K562 (cell line): ENCODE results near the gene PPA1. TPM values are rescaled to one million over a fixed set of nuclear protein-coding genes. Genes with fewer than 3 reads are reported as not detected.

Source experiments
- ATAC-seq: fragments of 200-7000 bp; cut with Tn5 transposase; 3 replicates; pipeline ENCODE4 v1.9.1; 2020; ENCODE audit warnings: moderate library complexity
- BruUV-seq: library from RNA; stranded (reverse); fragments of 400-500 nt; replicated peaks from 2 replicates; lab custom pipeline; 2021; lab: Mats Ljungman, UMichigan
- CTCF ChIA-PET: fragments of 300-600 bp; formaldehyde crosslinking; extraction: SDS; loops from one replicate; lab custom pipeline; 2021; ENCODE audit warnings: low intra/inter-chr PET ratio; lab: Yijun Ruan, JAX
- POLR2A ChIA-PET: fragments of 300-600, 350-650 bp; sonication (Branson Sonifier 250); formaldehyde crosslinking; extraction: SDS; loops from one replicate; lab custom pipeline; 2021; ENCODE audit warnings: antibody characterized with exemption, inconsistent platforms; lab: Yijun Ruan, JAX
- DNase-seq, 4 experiments: peaks; one replicate each; pipeline versions ENCODE4 v3.0.0 to v3.0.0-alpha.2; 2011 to 2018; ENCODE audit warnings: low spot score in 3 of 4, mixed read lengths in 3 of 4; ENCODE audit errors: extremely low read depth in 1 of 4
- FAIRE-seq: peaks from 2 replicates; lab custom pipeline; 2011; peaks lifted over from hg19 to GRCh38; lab: Jason Lieb, UNC
- H2AFZ ChIP-seq: 2 replicates; pipeline ENCODE4 v1.6.0; 2011; ENCODE audit warnings: low read depth, low read length, control low read depth, inconsistent platforms
- H3K27ac ChIP-seq: fragments of 200-600 bp; 3 replicates; pipeline ENCODE4 v1.8.0; 2011; ENCODE audit warnings: low read depth, mild to moderate bottlenecking, control low read depth, inconsistent platforms, low read length, moderate library complexity, mixed read lengths; ENCODE audit errors: extremely low read depth
- H3K27me3 ChIP-seq, 2 experiments: fragments of 300-600 bp in 1 of 2; 2 replicates in 1 of 2; 3 replicates in 1 of 2; pipeline versions ENCODE4 v1.6.0 to v1.8.0; 2011; ENCODE audit warnings: inconsistent platforms in 2 of 2, low read length in 2 of 2, mild to moderate bottlenecking in 1 of 2, mixed read lengths in 1 of 2, moderate library complexity in 1 of 2; ENCODE audit not compliant: control insufficient read depth in 2 of 2, insufficient read depth in 2 of 2
- H3K36me3 ChIP-seq: fragments of 300-600 bp; 3 replicates; pipeline ENCODE4 v1.8.0; 2011; ENCODE audit warnings: mild to moderate bottlenecking, low read length, inconsistent platforms; ENCODE audit not compliant: control insufficient read depth, insufficient read depth
- H3K4me1 ChIP-seq, 2 experiments: fragments of 200-600 bp in 1 of 2; replicated peaks in 1 of 2; 2 replicates in 1 of 2; 3 replicates in 1 of 2; pipeline versions ENCODE4 v1.5.1 to v1.8.0; 2011; ENCODE audit warnings: inconsistent platforms in 2 of 2, low read length in 2 of 2, mild to moderate bottlenecking in 1 of 2, mixed read lengths in 1 of 2, moderate library complexity in 1 of 2; ENCODE audit not compliant: control insufficient read depth in 2 of 2, insufficient read depth in 2 of 2
- H3K4me2 ChIP-seq: 2 replicates; pipeline ENCODE4 v1.6.1; 2011; ENCODE audit warnings: low read length, control low read depth, inconsistent platforms, mixed read lengths; ENCODE audit not compliant: insufficient read depth
- H3K4me3 ChIP-seq: fragments of 200-600 bp; sonication (generic), shearing (Covaris generic); 2 replicates; pipeline ENCODE4 v1.5.1; 2016; ENCODE audit warnings: control low read depth, inconsistent platforms
- H3K79me2 ChIP-seq: fragments of 200-600 bp; 3 replicates; pipeline ENCODE4 v1.8.0; 2011; ENCODE audit warnings: low read length, inconsistent platforms; ENCODE audit not compliant: control insufficient read depth, insufficient read depth
- H3K9ac ChIP-seq, 2 experiments: 2 replicates each; pipeline versions ENCODE4 v1.6.0 to v1.6.1; 2011; ENCODE audit warnings: low read depth in 2 of 2, low read length in 2 of 2, control low read depth in 1 of 2, inconsistent platforms in 1 of 2, mild to moderate bottlenecking in 1 of 2, mixed read lengths in 1 of 2; ENCODE audit not compliant: insufficient read depth in 1 of 2
- H3K9me1 ChIP-seq: one replicate; pipeline ENCODE4 v1.6.0; 2011; ENCODE audit warnings: inconsistent platforms, mild to moderate bottlenecking, low read length, moderate library complexity; ENCODE audit not compliant: control insufficient read depth, insufficient read depth
- H3K9me3 ChIP-seq: replicated peaks from 2 replicates; pipeline ENCODE4 v1.5.1; 2011; ENCODE audit warnings: low read depth, low read length, inconsistent platforms; ENCODE audit not compliant: control insufficient read depth, insufficient read depth
- H4K20me1 ChIP-seq: replicated peaks from 2 replicates; pipeline ENCODE4 v1.6.1; 2011; ENCODE audit warnings: low read length, inconsistent platforms, mixed read lengths; ENCODE audit not compliant: control insufficient read depth, insufficient read depth
- CBFA2T2 ChIP-seq: fragments of 450-650 bp; conservative IDR thresholded peaks from 2 replicates; pipeline ENCODE4 v1.6.1; 2017; ENCODE audit warnings: mild to moderate bottlenecking
- HMG20B ChIP-seq: fragments of 250-450 bp; sonication (Bioruptor Pico); IDR thresholded peaks from 2 replicates; pipeline ENCODE4 v1.5.0; 2021; ENCODE audit warnings: mild to moderate bottlenecking
- HNRNPK ChIP-seq: fragments of 200-400 bp; formaldehyde crosslinking; IDR thresholded peaks from one replicate; pipeline ENCODE4 v1.6.1; 2018; ENCODE audit warnings: mild to moderate bottlenecking, low read depth, low read length; ENCODE audit not compliant: poor library complexity, severe bottlenecking
- JUND ChIP-seq, 2 experiments: IDR thresholded peaks; 2 replicates in 1 of 2; 3 replicates in 1 of 2; pipeline ENCODE4 v1.6.1; 2011; ENCODE audit warnings: borderline replicate concordance in 2 of 2, low read depth in 2 of 2, low read length in 2 of 2, improper control_type of control experiment in 1 of 2, missing biosample characterization in 1 of 2, missing genetic modification characterization in 1 of 2, missing genetic modification reagents in 1 of 2
- MAFG ChIP-seq: fragments of 450-650 bp; conservative IDR thresholded peaks from 2 replicates; pipeline ENCODE4 v1.6.1; 2016; ENCODE audit warnings: missing genetic modification characterization, missing compliant biosample characterization
- MAFK ChIP-seq: IDR thresholded peaks from 2 replicates; pipeline ENCODE4 v1.6.1; 2011; ENCODE audit warnings: low read length, improper control_type of control experiment
- PCBP1 ChIP-seq: fragments of 200-400 bp; formaldehyde crosslinking; IDR thresholded peaks from 2 replicates; pipeline ENCODE4 v1.6.1; 2018; ENCODE audit warnings: mild to moderate bottlenecking, low read depth, low read length; ENCODE audit not compliant: poor library complexity, severe bottlenecking
- ZNF316 ChIP-seq: fragments of 450-650 bp; IDR thresholded peaks from 2 replicates; pipeline ENCODE4 v1.6.1; 2016
- WGBS: fragments of 100-300 bp; shearing (Covaris generic); methylation state at CpG from one replicate; pipeline ENCODE4 v1.1.6; 2016; ENCODE audit warnings: low coverage, mixed read lengths; ENCODE audit not compliant: insufficient coverage; ENCODE audit errors: missing lambda C conversion rate; 5-methylcytosine and 5-hydroxymethylcytosine counted together
- in situ Hi-C: fragments of 300-500 bp; cut with MboI; formaldehyde crosslinking; loops from 4 replicates; pipeline ENCODE4 v1.15.0; 2018; ENCODE audit warnings: inconsistent platforms, mixed read lengths
- intact Hi-C: fragments of 100-400 bp; cut with micrococcal nuclease; formaldehyde crosslinking; loops from 2 replicates; pipeline ENCODE4 v1.14.2; 2022
- polyA plus RNA-seq, 8 experiments: library from polyadenylated mRNA; depleted of rRNA in 4 of 8; stranded (reverse) in 5 of 8; unstranded in 3 of 8; fragments of >200 nt; fragmentation: Nextera tagmentation in 2 of 8; fragmentation: Illumina TruSeq in 1 of 8; extraction: Ambion mirVana in 2 of 8; extraction: Trizol in 1 of 8; gene quantifications; 2 replicates each; pipeline versions ENCODE4 v1.2.1 to v1.2.3, GENCODE V29; 2011 to 2014; ENCODE audit warnings: inconsistent platforms in 1 of 8, missing spikeins in 1 of 8
- total RNA-seq, 7 experiments: library from RNA; depleted of rRNA in 6 of 7; stranded (reverse); fragments of >200 nt in 6 of 7; fragmentation: Illumina TruSeq in 2 of 7; extraction: Trizol in 2 of 7; gene quantifications; 2 replicates each; pipeline versions ENCODE4 v1.2.1 to v1.2.3, GENCODE V29; 2011 to 2021; ENCODE audit warnings: low replicate concordance in 1 of 7
- TF ChIP-seq, protein P1 (sequence below): fragments of 450-650 bp; formaldehyde crosslinking; IDR thresholded peaks from 2 replicates; pipeline ENCODE4 v1.4.0; 2020; ENCODE audit warnings: mild to moderate bottlenecking, mixed read lengths

The PPA1 gene
- total and polyA plus RNA-seq, 9 of the 15 experiments (the other 6 are each of a cell fraction or from before 2014, with no cell fraction given), result 301 to 635 (median 471) TPM

DNA sequence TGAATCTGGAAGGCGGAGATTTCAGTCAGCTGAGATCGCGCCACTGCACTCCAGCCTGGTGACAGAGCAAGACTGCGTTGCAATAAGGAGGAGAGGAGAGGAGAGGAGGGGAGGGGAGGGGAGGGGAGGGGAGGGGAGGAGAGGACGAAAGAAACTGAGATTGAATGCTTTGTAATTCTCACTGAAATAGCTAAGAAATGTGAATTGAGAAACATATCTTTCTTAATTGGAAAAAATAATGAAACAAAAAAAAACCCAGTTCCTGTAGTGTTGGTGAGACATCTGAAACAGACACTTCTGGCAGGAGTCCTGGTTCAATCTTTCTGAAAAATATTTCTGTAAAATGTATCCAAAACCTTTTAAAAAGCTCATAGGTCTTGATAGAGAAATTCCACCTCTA, 26.5 kb downstream of the PPA1 start:
- Histone ChIP-seq H3K4me3 (no peak overlapping the region), H3K4me2 (no peak overlapping the region), H3K27me3 (no peaks in the 10 kb centered on the region), H3K36me3 (peaks cover 97% of the 10 kb centered on the region), H4K20me1 (no peaks in the 10 kb centered on the region; the same call in 1 of the 2 replicates), H3K9me3 (no peaks in the 10 kb centered on the region), H3K79me2 (no peaks in the 10 kb centered on the region), H2AFZ (no peak overlapping the region), H3K9me1 (no peaks in the 10 kb centered on the region), H3K27ac (no peak overlapping the region), H3K9ac (no peak overlapping the region), H3K4me1 (no peaks in the 10 kb centered on the region)
- WGBS, result 83% methylated on average over 1 of the region's 5 CpGs
- DNase-seq (no peak), FAIRE-seq (no peak), ATAC-seq (no peak)
- in situ Hi-C loops (no loop called here), intact Hi-C loops (no loop called here)
- POLR2A ChIA-PET, result interaction anchor here (0.7 to 1.0 kb wide), 2 partner anchors 9 to 15 kb away, joined by 3 to 4 read pairs; no protein-coding TSS in a partner anchor
- BruUV-seq, result no TSS peak
- TF ChIP-seq PCBP1, result peak; percentile 90
- TF ChIP-seq CBFA2T2, result no peak
- TF ChIP-seq HNRNPK, result peak; percentile 79
- CTCF ChIA-PET, result no interaction called here

- Histone ChIP-seq H2AFZ (no peak overlapping the region), H3K9ac (no peak overlapping the region), H3K36me3 (peaks cover 82% of the 10 kb centered on the region), H3K79me2 (no peaks in the 10 kb centered on the region), H3K9me3 (no peaks in the 10 kb centered on the region), H3K4me2 (no peak overlapping the region), H4K20me1 (no peaks in the 10 kb centered on the region; the same call in 1 of the 2 replicates), H3K27ac (no peak overlapping the region), H3K9me1 (no peaks in the 10 kb centered on the region), H3K4me1 (no peaks in the 10 kb centered on the region), H3K4me3 (no peak overlapping the region), H3K27me3 (no peaks in the 10 kb centered on the region)
- TF ChIP-seq ZNF316 (peak; percentile 55), MAFG (tag) (peak; percentile 68), HMG20B (no peak), JUND (IDR thresholded peaks at IDR 0.05; ENCODE audit: borderline replicate concordance, low read depth, low read length) (no peak), JUND (tag; IDR thresholded peaks at IDR 0.05; ENCODE audit: borderline replicate concordance, low read depth, low read length) (no peak), MAFK (peak; percentile 19; the same call in 1 of the 2 replicates)
- TF ChIP-seq, protein P1, sequence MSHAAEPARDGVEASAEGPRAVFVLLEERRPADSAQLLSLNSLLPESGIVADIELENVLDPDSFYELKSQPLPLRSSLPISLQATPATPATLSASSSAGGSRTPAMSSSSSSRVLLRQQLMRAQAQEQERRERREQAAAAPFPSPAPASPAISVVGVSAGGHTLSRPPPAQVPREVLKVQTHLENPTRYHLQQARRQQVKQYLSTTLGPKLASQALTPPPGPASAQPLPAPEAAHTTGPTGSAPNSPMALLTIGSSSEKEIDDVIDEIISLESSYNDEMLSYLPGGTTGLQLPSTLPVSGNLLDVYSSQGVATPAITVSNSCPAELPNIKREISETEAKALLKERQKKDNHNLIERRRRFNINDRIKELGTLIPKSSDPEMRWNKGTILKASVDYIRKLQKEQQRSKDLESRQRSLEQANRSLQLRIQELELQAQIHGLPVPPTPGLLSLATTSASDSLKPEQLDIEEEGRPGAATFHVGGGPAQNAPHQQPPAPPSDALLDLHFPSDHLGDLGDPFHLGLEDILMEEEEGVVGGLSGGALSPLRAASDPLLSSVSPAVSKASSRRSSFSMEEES (CRISPR knock-in tag), result peak; percentile 42
- no TSS peak for BruUV-seq
- 96% methylated on average over 1 of the region's 1 CpG for WGBS
- CTCF ChIA-PET, result no interaction called here
- in situ Hi-C loops (no loop called here), intact Hi-C loops (no loop called here)
- POLR2A ChIA-PET, result interaction anchor here (1.0 kb wide), 1 partner anchor 107 kb away, joined by 5 read pairs; no protein-coding TSS in a partner anchor
- ATAC-seq (no peak), FAIRE-seq (no peak), DNase-seq (no peak)
These were observed 32.1 kb downstream of the PPA1 start for GRCh38 chr10:70201105-70201504.
